NCI-H2171 (cell line): ENCODE measurements around the gene CLIC2.

Experiments
- DNase-seq: peaks from one replicate; lab custom pipeline; 2025; lab: John Stamatoyannopoulos, UW

The CLIC2 gene

GRCh38 chrX:155262970-155263754 lies 71.3 kb downstream of the CLIC2 start:
- no peak for DNase-seq

GRCh38 chrX:155259752-155260151 lies 74.7 kb downstream of the CLIC2 start:
- no peak for DNase-seq

- DNase-seq: no peak
Measured at GRCh38 chrX:155251391-155251790, 83.0 kb downstream of the CLIC2 start.

DNA sequence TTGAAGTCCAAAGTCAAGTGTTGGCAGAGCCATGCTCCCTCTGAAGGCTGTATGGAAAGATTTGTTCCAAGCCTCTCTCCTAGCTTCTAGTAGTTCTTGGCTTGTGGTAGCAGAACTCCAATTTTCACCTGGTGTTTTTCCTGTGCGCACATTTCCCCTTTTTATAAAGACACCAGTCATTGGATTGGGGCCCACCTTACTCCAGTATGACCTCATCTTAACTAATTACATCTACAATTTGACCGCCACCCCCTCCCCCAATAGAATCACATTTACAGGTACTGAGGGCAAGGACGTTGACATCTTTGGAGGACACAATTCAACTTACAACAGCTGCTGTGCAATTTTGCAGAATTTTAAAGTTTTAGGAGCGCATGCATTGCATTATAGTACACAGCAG lies 86.9 kb downstream of the CLIC2 start:
- no peak for DNase-seq

- no peak for DNase-seq
Measured at GRCh38 chrX:155246748-155247147, 87.7 kb downstream of the CLIC2 start.

DNA sequence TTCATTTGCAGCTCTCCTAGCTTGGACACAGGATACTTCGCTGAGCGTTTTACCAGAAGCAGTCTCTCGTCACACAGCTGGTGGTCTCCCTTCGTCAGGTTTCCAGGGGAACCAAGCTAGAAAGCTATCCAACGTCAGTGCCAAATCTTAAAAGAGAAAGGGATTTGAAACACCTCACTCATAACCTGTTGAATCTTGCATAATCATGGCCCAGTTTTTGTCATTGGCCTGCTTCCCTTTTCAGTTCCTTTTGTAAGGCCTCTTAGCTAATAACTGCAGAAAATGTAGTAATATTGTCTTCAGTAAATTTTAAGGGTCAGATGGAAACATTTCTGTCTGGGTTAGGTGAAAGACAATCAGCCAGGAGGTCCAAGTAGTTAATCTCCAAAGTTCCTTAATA lies 92.1 kb downstream of the CLIC2 start:
- no peak for DNase-seq

DNA sequence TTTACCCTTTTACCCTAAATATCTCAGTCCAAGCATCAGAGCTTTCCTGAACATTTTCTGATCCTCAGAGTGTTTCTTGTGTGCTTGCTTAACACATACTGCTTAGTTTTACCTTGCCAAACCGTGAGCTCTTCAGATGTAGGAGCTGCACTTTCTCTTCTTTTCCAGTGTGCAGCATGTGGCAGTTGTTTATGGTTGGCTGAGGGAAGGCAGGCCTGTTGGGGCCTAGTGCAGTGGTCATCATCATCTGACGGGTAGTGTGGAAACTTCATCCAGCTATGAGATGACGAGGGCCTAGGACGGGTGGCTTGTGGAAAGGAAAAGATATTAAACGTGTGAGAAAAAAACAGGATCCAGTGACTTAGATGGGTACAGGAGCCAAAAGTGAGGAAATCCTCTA lies 96.7 kb downstream of the CLIC2 start:
- DNase-seq: no peak

DNA sequence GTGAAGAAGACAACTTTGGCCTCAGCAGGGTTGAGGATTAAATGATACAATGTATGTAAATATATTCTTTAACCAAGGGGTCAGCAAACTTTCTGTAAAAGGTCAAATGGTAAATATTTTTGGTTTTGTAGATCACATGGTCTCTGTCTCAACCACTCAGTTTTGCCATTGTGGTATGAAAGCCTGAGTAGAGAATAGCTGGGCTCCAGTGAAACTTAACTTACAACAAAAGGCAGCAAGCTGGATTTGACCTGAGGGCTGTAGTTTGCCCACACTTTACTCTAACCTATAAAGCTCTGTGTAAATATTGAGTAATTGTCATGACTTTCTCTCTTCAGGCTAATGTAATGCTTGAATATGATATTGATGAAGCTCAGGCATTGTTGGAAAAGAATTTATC lies 98.5 kb downstream of the CLIC2 start:
- no peak for DNase-seq

DNA sequence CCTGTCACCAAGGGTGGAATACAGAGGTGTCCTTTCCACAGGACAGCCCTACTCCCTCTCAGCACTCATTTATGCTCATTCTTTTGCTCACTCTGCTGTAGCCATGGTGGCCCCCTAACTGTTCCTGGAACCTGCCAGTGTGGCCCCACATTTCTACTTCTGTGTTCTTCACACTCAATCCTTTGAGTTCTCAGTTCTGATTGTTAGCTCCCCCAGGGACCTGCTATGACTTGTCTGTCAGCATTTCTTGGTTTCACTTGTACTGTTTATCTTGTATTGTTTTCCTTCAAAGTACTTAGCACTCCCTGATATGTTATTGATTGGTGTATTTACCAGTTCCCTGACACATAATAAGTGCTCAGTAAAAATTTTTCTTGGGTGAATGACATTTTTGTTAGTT lies 103.3 kb downstream of the CLIC2 start:
- no peak for DNase-seq
